Stimulated activated CD4-positive, alpha-beta T cell treated with anti-CD3 and anti-CD28 coated beads, Interleukin-1b, Interleukin-23, amount 100 ng/mL, for 4 hours (primary cell): ENCODE measurements around the gene ACAD9.
"Not testable (repeated sequence)": the region's sequence is repeated elsewhere in the genome, so short reads cannot be mapped to it uniquely, and the experiment has no call there.

ENCODE experiments used
- DNase-seq, 2 donors: peaks; one replicate each; pipeline ENCODE4 v3.0.0-alpha.2; 2020; ENCODE audit warnings: low read depth in 2 of 2

The ACAD9 gene

DNA sequence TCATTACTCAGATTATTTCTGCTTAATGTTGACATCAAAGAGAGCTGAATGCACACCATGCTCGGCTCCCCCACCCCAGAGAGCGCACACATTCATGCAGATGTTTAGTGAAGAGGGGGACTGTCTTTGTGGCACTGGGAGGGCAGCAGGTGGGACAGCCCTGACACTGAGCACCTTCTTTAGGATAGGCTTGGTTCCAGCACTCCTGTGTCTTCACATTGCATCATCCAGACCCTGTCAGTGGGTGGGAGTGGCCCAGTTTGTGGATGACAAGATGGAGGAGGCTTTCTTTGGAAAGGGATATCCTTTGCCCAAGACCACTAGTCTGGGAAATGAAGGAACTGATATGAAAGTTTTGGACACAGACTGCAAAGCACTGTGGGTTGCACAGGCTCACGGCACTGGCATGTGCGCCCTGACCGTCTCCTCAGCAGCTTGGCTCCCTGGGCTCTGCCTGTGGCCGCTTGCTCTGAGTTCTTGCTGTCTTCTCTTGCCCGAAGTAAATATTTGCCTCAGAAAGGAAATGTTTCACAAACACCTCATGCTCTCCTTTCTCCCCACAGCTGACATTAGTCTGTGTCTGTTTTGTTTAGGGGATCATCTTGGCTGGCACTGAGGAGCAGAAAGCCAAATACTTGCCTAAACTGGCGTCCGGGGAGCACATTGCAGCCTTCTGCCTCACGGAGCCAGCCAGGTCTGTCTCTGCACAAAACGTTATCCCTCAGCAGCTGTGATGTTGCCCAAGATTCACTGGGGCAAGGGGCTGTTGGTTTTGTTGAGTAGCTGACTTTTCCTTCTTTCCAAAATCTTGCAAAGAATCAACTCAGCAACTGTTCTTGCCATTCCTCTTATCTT lies 16.6 kb downstream of the ACAD9 start:
- DNase-seq, result no peak

- DNase-seq, result no peak
Measured at GRCh38 chr3:128902426-128902825, 23.0 kb downstream of the ACAD9 start.

- DNase-seq, result no peak
Measured at GRCh38 chr3:128903501-128903900, 24.1 kb downstream of the ACAD9 start.

DNA sequence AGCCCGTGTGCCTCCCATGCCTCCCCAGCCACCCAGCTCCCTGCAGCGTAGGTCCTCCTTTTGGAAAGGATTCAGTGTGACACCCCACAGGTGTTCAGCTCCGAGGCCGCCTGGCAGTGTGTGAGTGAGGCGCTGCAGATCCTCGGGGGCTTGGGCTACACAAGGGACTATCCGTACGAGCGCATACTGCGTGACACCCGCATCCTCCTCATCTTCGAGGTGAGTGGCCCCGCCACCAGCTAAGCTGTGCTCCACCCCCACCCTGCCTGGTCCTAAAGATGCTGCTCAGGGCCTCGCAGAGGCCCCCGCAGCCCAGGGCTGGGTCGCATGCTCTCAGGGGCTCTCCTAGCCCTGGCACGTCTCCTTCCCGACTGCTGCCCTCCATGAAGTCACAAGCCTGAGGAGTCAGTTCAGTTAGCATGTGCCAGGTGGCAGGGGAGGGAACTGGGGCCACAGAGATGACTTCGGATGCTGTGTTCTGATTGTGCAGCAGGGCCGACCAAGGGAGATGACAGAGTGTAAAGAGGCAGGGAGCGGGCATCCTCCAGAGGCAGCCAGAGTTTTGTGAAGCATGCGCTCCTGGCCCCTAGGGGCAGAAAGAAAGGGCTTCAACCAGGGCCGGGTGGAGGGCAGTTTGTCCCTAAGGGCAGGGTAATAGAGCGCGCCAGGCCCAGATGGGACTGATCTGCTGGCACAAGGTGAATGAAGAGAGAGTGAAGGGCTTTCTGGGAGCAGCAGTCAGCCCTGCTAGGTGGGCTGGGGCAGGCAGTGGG lies 26.8 kb downstream of the ACAD9 start:
- DNase-seq, result no peak

- DNase-seq, result no peak
Measured at GRCh38 chr3:128906804-128907525, 27.5 kb downstream of the ACAD9 start.

GRCh38 chr3:128907706-128908445 lies 28.5 kb downstream of the ACAD9 start:
- no peak for DNase-seq

DNA sequence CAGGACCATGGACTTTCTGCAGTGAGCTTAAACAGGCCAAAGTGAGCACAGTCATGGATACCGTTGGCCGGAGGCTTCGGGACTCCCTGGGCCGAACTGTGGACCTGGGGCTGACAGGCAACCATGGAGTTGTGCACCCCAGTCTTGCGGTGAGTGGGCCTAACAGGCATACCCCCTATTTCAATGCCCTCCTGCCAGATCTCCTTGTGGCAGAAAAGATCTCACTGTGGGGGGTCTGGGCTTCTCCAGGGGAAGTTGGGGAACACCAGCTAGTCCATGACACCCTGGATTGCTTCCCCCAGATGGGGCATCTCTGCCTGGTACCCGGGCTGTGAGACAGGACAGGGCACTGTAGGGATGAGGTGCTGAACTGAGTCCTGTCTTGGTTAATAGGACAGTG lies 29.5 kb downstream of the ACAD9 start:
- DNase-seq, result no peak

DNA sequence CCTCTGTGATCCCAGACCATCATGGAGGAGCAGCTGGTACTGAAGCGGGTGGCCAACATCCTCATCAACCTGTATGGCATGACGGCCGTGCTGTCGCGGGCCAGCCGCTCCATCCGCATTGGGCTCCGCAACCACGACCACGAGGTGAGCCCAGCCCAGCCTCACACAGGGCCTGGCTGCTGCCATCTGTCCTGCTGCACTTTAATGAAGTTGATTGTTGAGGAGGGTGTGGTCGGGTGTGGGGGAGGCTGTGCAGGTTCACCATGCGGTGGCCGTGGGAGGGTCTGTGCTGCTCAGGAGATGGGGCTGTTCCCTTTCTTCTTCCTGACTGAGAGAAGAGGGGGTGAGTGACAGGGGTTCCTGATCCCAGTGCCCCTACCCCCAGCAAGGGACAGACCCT lies 30.6 kb downstream of the ACAD9 start:
- no peak for DNase-seq

DNA sequence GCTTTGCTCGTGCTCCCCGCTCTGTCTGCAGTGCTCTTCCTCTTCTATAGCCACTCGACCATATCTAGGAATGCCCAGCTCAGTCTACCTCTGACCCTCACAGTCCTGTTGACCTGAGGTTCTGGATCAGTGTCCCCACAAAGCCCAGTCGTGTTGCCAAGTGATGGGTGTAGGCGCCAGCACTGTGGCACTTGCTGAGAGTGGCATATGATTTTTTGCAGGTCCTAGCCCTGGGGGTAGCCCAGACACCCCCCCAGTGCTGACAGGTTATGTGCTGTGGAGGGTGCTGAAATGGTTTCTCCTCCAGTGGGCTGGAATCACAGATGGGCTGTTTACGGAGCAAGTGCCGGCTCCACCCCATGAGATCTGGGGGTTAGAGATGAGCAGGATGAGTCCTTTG lies 32.5 kb downstream of the ACAD9 start:
- DNase-seq, result no peak

- no peak for DNase-seq
Measured at GRCh38 chr3:128914966-128915645, 35.7 kb downstream of the ACAD9 start.

DNA sequence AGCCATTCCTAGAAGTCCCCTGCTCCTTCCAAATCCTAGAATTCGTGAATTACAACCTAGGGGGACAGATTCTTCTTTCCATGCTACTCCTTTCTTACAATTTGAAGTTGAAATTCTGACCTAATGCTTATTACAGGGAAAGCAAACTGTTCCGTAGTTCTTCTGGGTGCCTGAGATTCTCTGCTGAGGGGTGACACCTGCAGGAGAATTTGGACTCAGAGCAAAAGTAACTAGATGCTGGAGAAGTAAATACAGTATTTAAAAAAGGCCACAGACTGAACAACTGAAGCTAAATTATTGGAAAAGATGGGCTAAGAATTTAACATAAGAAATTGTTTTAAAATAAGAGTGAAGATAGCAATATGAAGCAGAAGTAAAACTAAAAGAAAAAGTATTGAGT lies 37.9 kb downstream of the ACAD9 start:
- DNase-seq, result no peak

DNA sequence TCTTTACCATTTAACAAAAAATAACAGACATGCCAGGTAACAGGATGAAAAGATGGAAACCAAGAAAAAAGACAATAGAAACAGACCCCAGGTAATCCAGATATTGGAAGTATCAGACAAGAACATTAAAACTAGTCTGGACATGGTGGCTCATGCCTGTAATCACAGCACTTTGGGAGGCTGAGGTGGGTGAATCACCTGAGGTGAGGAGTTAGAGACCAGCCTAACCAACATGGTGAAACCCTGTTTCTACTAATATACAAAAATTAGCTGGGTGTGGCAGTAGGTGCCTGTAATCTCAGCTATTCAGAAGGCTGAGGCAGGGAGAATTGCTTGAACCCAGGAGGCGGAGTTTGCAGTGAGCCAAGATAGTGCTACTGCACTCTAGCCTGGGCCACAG lies 40.6 kb downstream of the ACAD9 start:
- DNase-seq, result no peak

- DNase-seq, result peak; percentile 20 to 25
Measured at GRCh38 chr3:128922804-128923459, 43.5 kb downstream of the ACAD9 start.

DNA sequence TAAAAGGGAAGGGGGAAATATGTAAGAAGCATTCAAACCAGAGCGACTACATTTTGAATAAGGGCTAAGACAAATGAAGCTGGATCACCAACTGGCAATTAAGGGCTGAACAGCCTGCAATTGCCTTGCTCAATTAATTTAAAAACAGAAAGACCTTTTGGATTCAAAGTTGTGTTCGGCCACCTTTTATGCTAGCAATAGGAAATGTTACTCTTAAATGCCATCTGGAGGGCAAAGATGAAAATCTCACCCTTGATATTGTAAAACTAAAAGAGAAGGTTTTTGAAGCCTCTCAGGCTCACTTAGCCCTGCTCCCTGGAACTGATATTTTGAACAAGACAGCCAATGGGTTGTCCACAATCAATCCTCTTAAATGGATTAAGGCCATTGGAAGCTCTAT lies 44.2 kb downstream of the ACAD9 start:
- no peak for DNase-seq

DNA sequence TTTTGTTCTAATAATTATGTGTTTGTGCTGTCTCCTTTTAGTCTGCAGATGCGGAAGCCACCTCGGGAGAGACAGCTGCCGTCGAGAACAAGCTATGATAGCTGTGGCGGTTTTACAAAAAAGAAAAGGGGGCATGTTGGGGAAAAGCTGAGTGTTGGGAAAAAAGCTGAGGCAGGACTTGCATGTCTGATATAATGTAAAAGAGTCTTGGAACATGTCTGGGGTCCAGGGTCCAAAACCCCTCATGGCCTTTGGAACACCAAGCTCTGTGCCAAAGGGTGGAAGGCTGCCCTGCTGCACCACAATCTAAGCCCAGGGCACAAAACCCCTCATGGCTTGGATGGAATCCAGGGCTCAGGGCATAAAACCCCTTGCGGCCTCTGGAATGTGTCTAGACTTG lies 44.6 kb downstream of the ACAD9 start:
- not testable (repeated sequence) for DNase-seq

DNA sequence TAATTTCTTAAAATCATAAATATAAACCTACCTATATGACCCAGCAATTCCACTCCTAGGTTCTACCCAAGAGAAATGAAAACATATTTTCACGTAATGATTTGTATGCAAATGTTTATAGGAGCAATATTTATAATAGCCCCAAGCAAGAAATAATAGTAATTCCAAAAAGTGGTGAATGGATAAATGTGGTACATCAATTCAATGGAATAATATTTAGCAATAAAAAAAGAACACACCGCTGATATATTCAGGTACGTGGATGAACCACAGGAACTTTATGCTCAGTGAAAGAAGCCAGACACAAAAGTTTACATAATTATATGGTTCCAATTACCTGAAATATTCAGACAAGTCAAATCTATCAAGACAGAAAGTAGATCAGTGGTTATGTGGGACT lies 49.9 kb downstream of the ACAD9 start:
- DNase-seq, result no peak

GRCh38 chr3:128931046-128931445 lies 51.6 kb downstream of the ACAD9 start:
- DNase-seq, result no peak

GRCh38 chr3:128932516-128933212 lies 53.2 kb downstream of the ACAD9 start:
- DNase-seq, result no peak

DNA sequence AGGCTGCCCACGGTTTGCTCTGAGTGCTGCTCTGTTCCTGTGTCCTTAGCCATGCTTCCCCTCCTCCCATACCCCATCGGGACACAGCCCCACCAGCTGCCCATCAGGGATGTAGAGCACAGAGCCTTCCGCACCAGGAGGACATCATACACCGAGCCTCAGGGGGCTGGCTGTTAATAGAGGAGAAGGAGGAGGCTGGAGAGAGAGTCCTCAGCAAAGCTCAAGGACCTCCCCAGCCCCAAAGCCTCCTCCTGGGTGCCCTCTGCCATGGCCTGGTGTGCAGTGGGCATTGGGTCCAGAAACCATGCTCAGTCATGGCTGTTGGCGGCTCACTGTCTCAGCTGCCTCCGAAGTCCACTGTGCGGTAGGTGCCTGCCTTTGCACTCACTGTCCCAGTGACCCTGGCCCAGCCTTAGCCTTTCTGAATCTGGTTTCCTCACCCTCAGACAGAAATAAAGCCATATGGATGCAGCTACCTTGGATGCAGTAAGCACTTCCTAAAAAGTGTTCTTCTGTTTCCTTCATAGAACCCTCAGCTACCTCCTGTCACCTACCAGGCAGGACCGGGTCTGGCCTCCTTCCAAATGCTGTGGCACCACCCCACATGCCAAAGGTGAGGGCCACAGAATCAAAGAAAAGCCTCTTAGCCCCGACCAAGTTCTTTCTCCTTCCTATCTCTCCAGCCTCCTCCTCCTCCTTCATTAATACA lies 53.9 kb downstream of the ACAD9 start:
- no peak for DNase-seq

DNA sequence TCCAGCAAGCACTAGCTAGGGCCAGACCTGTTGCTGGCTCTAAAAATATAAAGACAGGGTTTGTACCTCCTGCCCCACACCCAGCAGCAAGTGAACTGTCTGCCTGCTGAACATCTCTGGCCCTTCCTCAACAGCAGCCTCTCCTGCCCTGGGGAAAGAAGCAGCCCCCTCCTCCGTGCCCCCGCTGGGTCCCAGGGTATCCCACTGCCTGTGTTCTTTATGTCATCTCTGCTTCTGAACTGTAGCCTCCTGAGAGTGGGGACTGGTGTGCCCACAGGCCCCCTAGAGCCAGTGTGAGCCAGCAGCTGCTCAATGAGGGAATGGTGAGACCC lies 54.5 kb downstream of the ACAD9 start:
- no peak for DNase-seq
